ENCODE measurements around the gene SETBP1.

- TF ChIP-seq POLR2AphosphoS5 (IDR thresholded peaks at IDR 0.05; ENCODE audit: low read depth, low read length) (no peak), TCF7L2 (IDR thresholded peaks at IDR 0.05; ENCODE audit: low read depth, low read length) (no peak)
- TF ChIP-seq, protein P1, sequence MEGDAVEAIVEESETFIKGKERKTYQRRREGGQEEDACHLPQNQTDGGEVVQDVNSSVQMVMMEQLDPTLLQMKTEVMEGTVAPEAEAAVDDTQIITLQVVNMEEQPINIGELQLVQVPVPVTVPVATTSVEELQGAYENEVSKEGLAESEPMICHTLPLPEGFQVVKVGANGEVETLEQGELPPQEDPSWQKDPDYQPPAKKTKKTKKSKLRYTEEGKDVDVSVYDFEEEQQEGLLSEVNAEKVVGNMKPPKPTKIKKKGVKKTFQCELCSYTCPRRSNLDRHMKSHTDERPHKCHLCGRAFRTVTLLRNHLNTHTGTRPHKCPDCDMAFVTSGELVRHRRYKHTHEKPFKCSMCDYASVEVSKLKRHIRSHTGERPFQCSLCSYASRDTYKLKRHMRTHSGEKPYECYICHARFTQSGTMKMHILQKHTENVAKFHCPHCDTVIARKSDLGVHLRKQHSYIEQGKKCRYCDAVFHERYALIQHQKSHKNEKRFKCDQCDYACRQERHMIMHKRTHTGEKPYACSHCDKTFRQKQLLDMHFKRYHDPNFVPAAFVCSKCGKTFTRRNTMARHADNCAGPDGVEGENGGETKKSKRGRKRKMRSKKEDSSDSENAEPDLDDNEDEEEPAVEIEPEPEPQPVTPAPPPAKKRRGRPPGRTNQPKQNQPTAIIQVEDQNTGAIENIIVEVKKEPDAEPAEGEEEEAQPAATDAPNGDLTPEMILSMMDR (IDR thresholded peaks at IDR 0.05) = no peak
Observed at GRCh38 chr18:44730803-44731529, 50.3 kb downstream of the SETBP1 start.
